Measurements from ENCODE around the gene GPC1.

Gene GPC1

GRCh38 chr2:240398661-240399267 lies 36.7 kb upstream of the GPC1 start:
- H3K4me3 ChIP-seq (ENCODE audit: low read depth, low read length), result no peak overlapping the region
- TF ChIP-seq, protein P1, sequence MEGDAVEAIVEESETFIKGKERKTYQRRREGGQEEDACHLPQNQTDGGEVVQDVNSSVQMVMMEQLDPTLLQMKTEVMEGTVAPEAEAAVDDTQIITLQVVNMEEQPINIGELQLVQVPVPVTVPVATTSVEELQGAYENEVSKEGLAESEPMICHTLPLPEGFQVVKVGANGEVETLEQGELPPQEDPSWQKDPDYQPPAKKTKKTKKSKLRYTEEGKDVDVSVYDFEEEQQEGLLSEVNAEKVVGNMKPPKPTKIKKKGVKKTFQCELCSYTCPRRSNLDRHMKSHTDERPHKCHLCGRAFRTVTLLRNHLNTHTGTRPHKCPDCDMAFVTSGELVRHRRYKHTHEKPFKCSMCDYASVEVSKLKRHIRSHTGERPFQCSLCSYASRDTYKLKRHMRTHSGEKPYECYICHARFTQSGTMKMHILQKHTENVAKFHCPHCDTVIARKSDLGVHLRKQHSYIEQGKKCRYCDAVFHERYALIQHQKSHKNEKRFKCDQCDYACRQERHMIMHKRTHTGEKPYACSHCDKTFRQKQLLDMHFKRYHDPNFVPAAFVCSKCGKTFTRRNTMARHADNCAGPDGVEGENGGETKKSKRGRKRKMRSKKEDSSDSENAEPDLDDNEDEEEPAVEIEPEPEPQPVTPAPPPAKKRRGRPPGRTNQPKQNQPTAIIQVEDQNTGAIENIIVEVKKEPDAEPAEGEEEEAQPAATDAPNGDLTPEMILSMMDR (IDR thresholded peaks at IDR 0.05; ENCODE audit: borderline replicate concordance, insufficient read depth, low read depth, low read length), result no peak

DNA sequence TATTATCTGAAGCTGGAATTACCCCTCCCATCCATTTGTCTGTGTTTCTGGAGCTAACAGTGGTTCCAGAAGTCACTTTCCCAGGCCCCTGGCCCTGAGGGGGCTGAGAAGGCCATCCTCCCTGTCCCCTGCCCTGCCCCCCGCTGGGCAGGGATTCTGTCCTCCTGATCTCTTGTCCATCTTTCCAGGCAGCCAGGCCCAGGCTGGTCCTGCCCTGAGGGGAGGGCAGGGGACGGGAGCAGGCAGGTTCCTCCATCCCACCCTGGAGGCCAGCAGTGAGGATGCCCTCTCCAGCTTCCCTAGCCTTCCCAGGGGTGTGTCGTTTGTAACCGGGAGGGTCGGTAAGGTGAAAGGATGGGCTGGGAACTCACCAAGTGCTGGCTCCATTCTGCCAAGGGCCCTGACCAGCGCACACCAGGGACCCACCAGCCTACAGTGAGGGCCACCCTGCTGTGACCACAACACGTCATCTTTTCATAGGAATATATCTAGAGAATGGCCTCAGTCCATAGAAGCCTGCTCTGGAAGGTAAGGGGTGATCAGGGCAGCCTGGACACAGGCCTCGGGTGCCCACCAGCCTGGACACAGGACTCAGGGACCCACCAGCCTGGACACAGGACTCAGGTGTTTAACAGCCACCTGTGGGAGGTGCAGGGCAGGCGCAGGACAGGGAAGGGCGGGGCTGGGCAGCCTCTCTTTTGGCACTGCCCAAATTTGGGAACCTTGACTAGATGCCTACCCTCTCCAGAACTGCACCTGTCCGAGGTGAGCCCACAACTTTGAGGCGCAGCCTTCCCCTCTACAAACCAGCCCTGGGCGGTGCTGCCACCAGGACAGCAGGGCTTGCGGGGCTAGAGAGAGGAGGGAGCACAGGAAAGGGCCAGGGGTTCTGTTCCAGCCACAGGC lies 35.8 kb upstream of the GPC1 start:
- H3K4me3 ChIP-seq (ENCODE audit: low read depth, low read length), result no peak overlapping the region
- TF ChIP-seq, protein P1 (IDR thresholded peaks at IDR 0.05; ENCODE audit: borderline replicate concordance, insufficient read depth, low read depth, low read length), result no peak

GRCh38 chr2:240400371-240401161 lies 34.9 kb upstream of the GPC1 start:
- no peak overlapping the region for H3K4me3 ChIP-seq (ENCODE audit: low read depth, low read length)
- TF ChIP-seq, protein P1 (IDR thresholded peaks at IDR 0.05; ENCODE audit: borderline replicate concordance, insufficient read depth, low read depth, low read length), result no peak

GRCh38 chr2:240401308-240401707 lies 34.2 kb upstream of the GPC1 start:
- TF ChIP-seq, protein P1 (IDR thresholded peaks at IDR 0.05; ENCODE audit: borderline replicate concordance, insufficient read depth, low read depth, low read length), result no peak
- no peak overlapping the region for H3K4me3 ChIP-seq (ENCODE audit: low read depth, low read length)

GRCh38 chr2:240401781-240402551 lies 33.5 kb upstream of the GPC1 start:
- TF ChIP-seq, protein P1 (IDR thresholded peaks at IDR 0.05; ENCODE audit: borderline replicate concordance, insufficient read depth, low read depth, low read length), result no peak
- no peak overlapping the region for H3K4me3 ChIP-seq (ENCODE audit: low read depth, low read length)

GRCh38 chr2:240402566-240403272 lies 32.7 kb upstream of the GPC1 start:
- TF ChIP-seq, protein P1 (IDR thresholded peaks at IDR 0.05; ENCODE audit: borderline replicate concordance, insufficient read depth, low read depth, low read length), result no peak
- H3K4me3 ChIP-seq (ENCODE audit: low read depth, low read length), result no peak overlapping the region

Measured in GM12875 (cell line).